HCT116 (cell line): ENCODE measurements around the gene TNIK. TPM values are rescaled to one million over a fixed set of nuclear protein-coding genes. Genes with fewer than 3 reads are reported as not detected.

Source experiments
- ATAC-seq: fragments of 200-7000 bp; cut with Tn5 transposase; 2 replicates; pipeline ENCODE4 v1.9.1; 2020; ENCODE audit warnings: mild to moderate bottlenecking, moderate library complexity
- BruUV-seq: library from RNA; stranded (reverse); fragments of 400-500 nt; replicated peaks from 2 replicates; lab custom pipeline; 2021; lab: Mats Ljungman, UMichigan
- CTCF ChIA-PET: fragments of 300-600 bp; sonication (Branson Sonifier 250); formaldehyde crosslinking; loops from one replicate; lab custom pipeline; 2021; ENCODE audit warnings: antibody characterized with exemption; lab: Charles Lee
- POLR2A ChIA-PET: fragments of 300-600, 350-600 bp; sonication (Branson Sonifier 250); formaldehyde crosslinking; loops from one replicate; lab custom pipeline; 2021; ENCODE audit warnings: antibody characterized with exemption; lab: Charles Lee
- RAD21 ChIA-PET, 2 experiments: fragments of 300-600 bp; sonication (Branson Sonifier 250); formaldehyde crosslinking; loops; one replicate each; lab custom pipeline; 2023; ENCODE audit warnings: low total read pairs in 2 of 2; ENCODE audit not compliant: uncharacterized antibody in 2 of 2, unreplicated experiment in 2 of 2, low non-redundant PET in 1 of 2; lab: Charles Lee
- DNase-seq: peaks from one replicate; pipeline ENCODE4 v3.0.0-alpha.2; 2010; ENCODE audit warnings: low read depth, low spot score
- H2AFZ ChIP-seq: fragments of 200-600 bp; shearing (Covaris generic), sonication (generic); 2 replicates; pipeline ENCODE4 v1.6.1; 2017; ENCODE audit warnings: low read depth, mixed run types, mixed read lengths, antibody characterized with exemption, low read length; ENCODE audit not compliant: poor library complexity, severe bottlenecking
- H3K27ac ChIP-seq: 2 replicates; pipeline ENCODE4 v1.5.1; 2012; ENCODE audit warnings: low read depth, low read length
- H3K27me3 ChIP-seq: fragments of 200-600 bp; sonication (generic); 2 replicates; pipeline ENCODE4 v1.6.1; 2016; ENCODE audit warnings: mixed run types, low read length, mixed read lengths; ENCODE audit not compliant: insufficient read depth
- H3K36me3 ChIP-seq, 2 experiments: fragments of 200-500 bp in 1 of 2; fragments of 200-600 bp in 1 of 2; sonication (Bioruptor generic) in 1 of 2; sonication (generic) in 1 of 2; 2 replicates each; pipeline versions ENCODE4 v1.5.1 to v1.6.1; 2014 to 2016; ENCODE audit warnings: low read length in 2 of 2, inconsistent platforms in 1 of 2, mixed read lengths in 1 of 2, mixed run types in 1 of 2; ENCODE audit not compliant: insufficient read depth in 2 of 2, control insufficient read depth in 1 of 2
- H3K4me1 ChIP-seq, 2 experiments: fragments of 200-600 bp in 1 of 2; sonication (generic) in 1 of 2; 2 replicates each; pipeline versions ENCODE4 v1.5.1 to v1.6.1; 2012 to 2017; ENCODE audit warnings: low read length in 2 of 2, inconsistent platforms in 1 of 2, mild to moderate bottlenecking in 1 of 2, mixed read lengths in 1 of 2, mixed run types in 1 of 2, moderate library complexity in 1 of 2; ENCODE audit not compliant: insufficient read depth in 2 of 2, control insufficient read depth in 1 of 2
- H3K4me2 ChIP-seq: fragments of 200-600 bp; sonication (generic); 2 replicates; pipeline ENCODE4 v1.6.1; 2017; ENCODE audit warnings: mixed run types, low read length, mixed read lengths
- H3K4me3 ChIP-seq, 2 experiments: fragments of 200-600 bp in 1 of 2; sonication (generic) in 1 of 2; replicated peaks in 1 of 2; 2 replicates each; pipeline ENCODE4 v1.5.1; 2011 to 2016; ENCODE audit warnings: low read length in 2 of 2, control low read depth in 1 of 2, low read depth in 1 of 2, mild to moderate bottlenecking in 1 of 2, mixed read lengths in 1 of 2, mixed run types in 1 of 2
- H3K79me2 ChIP-seq: fragments of 200-600 bp; sonication (generic); 2 replicates; pipeline ENCODE4 v1.6.1; 2017; ENCODE audit warnings: mild to moderate bottlenecking, mixed run types, low read length, moderate library complexity, mixed read lengths; ENCODE audit not compliant: insufficient read depth
- H3K9ac ChIP-seq: fragments of 200-600 bp; sonication (generic); 2 replicates; pipeline ENCODE4 v1.6.1; 2016; ENCODE audit warnings: low read length, mixed read lengths
- H3K9me2 ChIP-seq: fragments of 200-600 bp; sonication (generic), shearing (Covaris generic); 2 replicates; pipeline ENCODE4 v1.6.1; 2017; ENCODE audit warnings: mixed run types, mild to moderate bottlenecking, moderate library complexity; ENCODE audit not compliant: insufficient read depth
- H3K9me3 ChIP-seq, 2 experiments: fragments of 200-500 bp in 1 of 2; fragments of 200-600 bp in 1 of 2; sonication (Bioruptor generic) in 1 of 2; sonication (generic) in 1 of 2; 2 replicates each; pipeline ENCODE4 v1.6.1; 2014 to 2017; ENCODE audit warnings: low read length in 2 of 2, mixed read lengths in 2 of 2, inconsistent platforms in 1 of 2, low read depth in 1 of 2, mild to moderate bottlenecking in 1 of 2, mixed run types in 1 of 2, moderate library complexity in 1 of 2; ENCODE audit not compliant: control insufficient read depth in 1 of 2, insufficient read depth in 1 of 2
- H4K20me1 ChIP-seq: fragments of 200-600 bp; sonication (generic), shearing (Covaris generic); 2 replicates; pipeline ENCODE4 v1.6.1; 2017; ENCODE audit warnings: mixed run types, mild to moderate bottlenecking, moderate library complexity; ENCODE audit not compliant: insufficient read depth
- CBX3 ChIP-seq: IDR thresholded peaks from 2 replicates; pipeline ENCODE4 v1.6.1; 2012; ENCODE audit warnings: low read depth
- CEBPB ChIP-seq: IDR thresholded peaks from 2 replicates; pipeline ENCODE4 v1.6.1; 2012; ENCODE audit warnings: low read depth
- CTCF ChIP-seq, 3 experiments: fragments of 200-600 bp in 1 of 3; sonication (generic) in 1 of 3; IDR thresholded peaks in 2 of 3; conservative IDR thresholded peaks in 1 of 3; 2 replicates each; pipeline ENCODE4 v1.5.1; 2012 to 2017; ENCODE audit warnings: low read depth in 2 of 3, low read length in 2 of 3, antibody characterized with exemption in 1 of 3, borderline replicate concordance in 1 of 3, control low read depth in 1 of 3, mild to moderate bottlenecking in 1 of 3, mixed read lengths in 1 of 3, mixed run types in 1 of 3, moderate library complexity in 1 of 3; ENCODE audit not compliant: insufficient read depth in 1 of 3
- EGR1 ChIP-seq: IDR thresholded peaks from 2 replicates; pipeline ENCODE4 v1.6.1; 2012; ENCODE audit warnings: low read depth
- EZH2 ChIP-seq: fragments of 200-600 bp; sonication (generic); IDR thresholded peaks from 2 replicates; pipeline ENCODE4 v1.6.1; 2017; ENCODE audit warnings: antibody characterized with exemption, mixed run types
- EZH2phosphoT487 ChIP-seq: fragments of 200-600 bp; IDR thresholded peaks from 2 replicates; pipeline ENCODE4 v1.6.1; 2018; ENCODE audit warnings: antibody characterized with exemption, borderline replicate concordance
- FOSL1 ChIP-seq: IDR thresholded peaks from 2 replicates; pipeline ENCODE4 v1.6.1; 2012; ENCODE audit warnings: low read depth
- MAX ChIP-seq: IDR thresholded peaks from 2 replicates; pipeline ENCODE4 v1.6.1; 2012
- POLR2AphosphoS5 ChIP-seq: IDR thresholded peaks from 2 replicates; pipeline ENCODE4 v1.6.1; 2011; ENCODE audit warnings: mild to moderate bottlenecking, low read depth, low read length, moderate library complexity
- RAD21 ChIP-seq: IDR thresholded peaks from 2 replicates; pipeline ENCODE4 v1.6.1; 2012; ENCODE audit warnings: low read depth, mild to moderate bottlenecking
- SRF ChIP-seq: IDR thresholded peaks from 2 replicates; pipeline ENCODE4 v1.6.1; 2012; ENCODE audit warnings: low read depth
- ZBTB33 ChIP-seq: IDR thresholded peaks from 2 replicates; pipeline ENCODE4 v1.6.1; 2011; ENCODE audit warnings: mild to moderate bottlenecking, low read length, moderate library complexity; ENCODE audit not compliant: insufficient replicate concordance; ENCODE audit errors: extremely low read depth
- intact Hi-C: fragments of 100-400 bp; cut with micrococcal nuclease; formaldehyde crosslinking; loops from 2 replicates; pipeline ENCODE4 v1.10.0; 2022
- total RNA-seq: library from RNA; stranded (reverse); gene quantifications from one replicate; pipeline ENCODE4 v1.2.1, GENCODE V29; 2021; ENCODE audit not compliant: unreplicated experiment

Gene TNIK
- total RNA-seq, 1 experiment from 2014 or later = 24.1 TPM

- Histone ChIP-seq H3K9ac (no peak overlapping the region), H3K9me2 (no peaks in the 10 kb centered on the region), H3K4me1 (peaks cover 3 to 6% of the 10 kb centered on the region in 2 experiments), H2AFZ (no peak overlapping the region), H3K27ac (no peak overlapping the region), H3K79me2 (no peaks in the 10 kb centered on the region), H3K27me3 (no peaks in the 10 kb centered on the region), H3K4me3 (no peak overlapping the region), H3K36me3 (no peaks in the 10 kb centered on the region), H3K4me2 (no peak overlapping the region), H4K20me1 (no peaks in the 10 kb centered on the region), H3K9me3 (no peaks in the 10 kb centered on the region)
- TF ChIP-seq EGR1 (no peak), CEBPB (no peak), POLR2AphosphoS5 (no peak), CBX3 (no peak), FOSL1 (no peak), EZH2 (no peak)
- CTCF ChIA-PET = no interaction called here
- intact Hi-C loops = no loop called here
- no peak for DNase-seq
- no TSS peak for BruUV-seq
- no peak for ATAC-seq
- RAD21 ChIA-PET = no interaction called here
- POLR2A ChIA-PET = no interaction called here
Measured at GRCh38 chr3:171094411-171094810, 365.8 kb downstream of the TNIK start.

GRCh38 chr3:171093462-171093861, 366.7 kb downstream of the TNIK start:
- ChIA-PET RAD21 (no interaction called here), POLR2A (no interaction called here), CTCF (no interaction called here)
- Histone ChIP-seq H4K20me1 (no peaks in the 10 kb centered on the region), H3K36me3 (no peaks in the 10 kb centered on the region), H3K4me2 (no peak overlapping the region), H2AFZ (no peak overlapping the region), H3K4me3 (no peak overlapping the region), H3K79me2 (no peaks in the 10 kb centered on the region), H3K9me2 (no peaks in the 10 kb centered on the region), H3K4me1 (peaks cover 3 to 10% of the 10 kb centered on the region in 2 experiments), H3K9ac (no peak overlapping the region), H3K9me3 (no peaks in the 10 kb centered on the region), H3K27ac (no peak overlapping the region), H3K27me3 (no peaks in the 10 kb centered on the region)
- intact Hi-C loops = no loop called here
- BruUV-seq = no TSS peak
- TF ChIP-seq FOSL1 (no peak), EZH2 (no peak), MAX (no peak), EZH2phosphoT487 (no peak), CEBPB (no peak), RAD21 (no peak), ZBTB33 (no peak), EGR1 (no peak), SRF (no peak), CTCF (IDR thresholded peaks at IDR 0.05 in 2 of 3, conservative IDR thresholded peaks at IDR 0.05 in 1 of 3; ENCODE audit: borderline replicate concordance in 1 of 3, insufficient read depth in 1 of 3, low read depth in 2 of 3, low read length in 2 of 3) (no peak)
- no peak for ATAC-seq
- no peak for DNase-seq
